ENCODE measurements around the gene CSDE1.

CSDE1 gene

DNA sequence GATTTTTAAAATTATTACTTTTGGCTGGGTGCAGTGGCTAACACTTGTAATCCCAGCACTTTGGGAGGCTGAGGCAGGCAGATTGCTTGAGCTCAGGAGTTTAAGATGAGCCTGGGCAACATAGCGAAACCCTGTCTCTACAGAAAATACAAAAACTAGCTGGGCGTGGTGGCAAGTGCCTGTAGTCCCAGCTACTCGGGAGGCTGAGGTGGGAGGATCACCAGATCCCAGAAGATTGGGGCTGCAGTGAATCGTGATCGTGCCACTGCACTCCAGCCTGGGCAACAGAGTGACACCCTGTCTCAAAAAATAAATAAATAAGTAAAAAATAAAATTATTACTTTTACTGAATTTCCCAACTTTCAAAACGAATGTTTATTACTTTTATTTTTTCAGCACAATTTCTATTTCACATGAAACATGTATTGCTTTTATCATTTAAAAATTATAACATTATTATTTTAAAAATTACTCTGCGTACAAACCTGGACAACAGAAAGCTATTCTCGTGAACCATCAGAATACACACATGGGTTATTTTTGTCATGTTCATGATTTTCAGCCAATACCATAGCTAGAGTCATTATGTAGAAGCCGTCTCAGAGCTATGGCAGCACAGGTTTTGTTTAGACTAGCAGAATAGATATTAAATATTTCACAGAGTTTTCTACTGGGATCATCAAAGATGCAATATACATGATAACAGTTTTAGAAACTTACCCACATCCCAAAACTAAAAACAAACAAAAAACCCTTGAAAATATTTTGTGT is 63.1 kb downstream of the CSDE1 start:
- FAIRE-seq: no peak
- no peak for DNase-seq (ENCODE audit: insufficient read length)
- TF ChIP-seq POLR2AphosphoS5 (IDR thresholded peaks at IDR 0.05; ENCODE audit: low read depth, low read length): no peak
- no peak for TF ChIP-seq POLR2A (IDR thresholded peaks at IDR 0.05; ENCODE audit: low read depth, low read length)
- TF ChIP-seq TAF1 (IDR thresholded peaks at IDR 0.05; ENCODE audit: borderline replicate concordance, low read depth, low read length): no peak

- FAIRE-seq (no peak), DNase-seq (ENCODE audit: insufficient read length) (no peak)
- TF ChIP-seq POLR2AphosphoS5 (IDR thresholded peaks at IDR 0.05; ENCODE audit: low read depth, low read length): no peak
- no peak for TF ChIP-seq TAF1 (IDR thresholded peaks at IDR 0.05; ENCODE audit: borderline replicate concordance, low read depth, low read length)
- TF ChIP-seq POLR2A (IDR thresholded peaks at IDR 0.05; ENCODE audit: low read depth, low read length): no peak
Observed at GRCh38 chr1:114692947-114693346, 64.8 kb downstream of the CSDE1 start.

DNA sequence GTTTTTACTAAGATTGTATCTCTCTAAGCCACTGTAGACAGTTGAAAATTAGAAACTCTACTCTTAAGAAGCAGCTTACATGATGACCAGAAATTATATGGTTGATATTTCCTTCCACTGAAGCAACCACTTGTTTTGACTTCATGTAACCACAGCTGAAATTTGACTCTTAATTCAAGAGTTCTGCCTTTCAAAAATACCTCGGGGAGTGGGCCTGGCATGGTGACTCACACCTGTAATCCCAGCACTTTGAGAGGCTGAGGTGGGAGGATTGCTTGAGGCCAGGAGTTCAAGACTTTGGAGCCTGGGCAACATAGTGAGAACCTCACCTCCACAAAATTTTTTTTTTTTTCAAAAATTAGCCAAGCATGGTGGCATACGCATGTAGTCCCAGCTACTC is 66.7 kb downstream of the CSDE1 start:
- FAIRE-seq (no peak), DNase-seq (ENCODE audit: insufficient read length) (no peak)
- no peak for TF ChIP-seq POLR2A (IDR thresholded peaks at IDR 0.05; ENCODE audit: low read depth, low read length)
- TF ChIP-seq POLR2AphosphoS5 (IDR thresholded peaks at IDR 0.05; ENCODE audit: low read depth, low read length): no peak
- no peak for TF ChIP-seq TAF1 (IDR thresholded peaks at IDR 0.05; ENCODE audit: borderline replicate concordance, low read depth, low read length)

- DNase-seq (ENCODE audit: insufficient read length) (no peak), FAIRE-seq (no peak)
- TF ChIP-seq POLR2A (IDR thresholded peaks at IDR 0.05; ENCODE audit: low read depth, low read length) (no peak), TAF1 (IDR thresholded peaks at IDR 0.05; ENCODE audit: borderline replicate concordance, low read depth, low read length) (no peak), POLR2AphosphoS5 (IDR thresholded peaks at IDR 0.05; ENCODE audit: low read depth, low read length) (no peak)
Observed at GRCh38 chr1:114690148-114690547, 67.6 kb downstream of the CSDE1 start.

- FAIRE-seq: no peak
- DNase-seq (ENCODE audit: insufficient read length): no peak
- TF ChIP-seq TAF1 (IDR thresholded peaks at IDR 0.05; ENCODE audit: borderline replicate concordance, low read depth, low read length) (no peak), POLR2AphosphoS5 (IDR thresholded peaks at IDR 0.05; ENCODE audit: low read depth, low read length) (no peak), POLR2A (IDR thresholded peaks at IDR 0.05; ENCODE audit: low read depth, low read length) (no peak)
Observed at GRCh38 chr1:114688526-114688925, 69.3 kb downstream of the CSDE1 start.

GRCh38 chr1:114685851-114686250 is 71.9 kb downstream of the CSDE1 start:
- no peak for TF ChIP-seq POLR2A (IDR thresholded peaks at IDR 0.05; ENCODE audit: low read depth, low read length)
- no peak for TF ChIP-seq POLR2AphosphoS5 (IDR thresholded peaks at IDR 0.05; ENCODE audit: low read depth, low read length)
- TF ChIP-seq TAF1 (IDR thresholded peaks at IDR 0.05; ENCODE audit: borderline replicate concordance, low read depth, low read length): no peak
- FAIRE-seq: no peak
- DNase-seq (ENCODE audit: insufficient read length): no peak

DNA sequence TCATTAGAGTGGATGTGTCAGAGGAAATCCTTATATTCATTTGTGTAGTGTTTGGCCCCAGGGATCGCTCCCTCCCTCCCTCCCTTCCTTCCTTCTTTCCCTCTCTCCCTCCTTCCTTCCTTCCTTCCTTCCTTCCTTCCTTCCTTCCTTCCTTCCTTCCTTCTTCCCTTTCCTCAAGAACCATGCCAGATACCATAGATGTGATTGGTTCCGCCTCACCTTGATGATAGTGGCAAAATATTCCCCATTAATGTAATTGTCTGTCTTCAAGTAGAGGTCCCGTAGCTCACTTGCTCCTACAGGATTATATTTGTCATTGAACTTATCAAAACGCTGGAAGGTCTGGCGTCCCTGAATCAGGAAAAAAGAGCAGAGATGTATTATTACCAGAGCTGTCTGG is 80.1 kb downstream of the CSDE1 start:
- FAIRE-seq (no peak), DNase-seq (ENCODE audit: insufficient read length) (no peak)
- TF ChIP-seq TAF1 (IDR thresholded peaks at IDR 0.05; ENCODE audit: borderline replicate concordance, low read depth, low read length) (no peak), POLR2AphosphoS5 (IDR thresholded peaks at IDR 0.05; ENCODE audit: low read depth, low read length) (no peak), POLR2A (IDR thresholded peaks at IDR 0.05; ENCODE audit: low read depth, low read length) (no peak)

DNA sequence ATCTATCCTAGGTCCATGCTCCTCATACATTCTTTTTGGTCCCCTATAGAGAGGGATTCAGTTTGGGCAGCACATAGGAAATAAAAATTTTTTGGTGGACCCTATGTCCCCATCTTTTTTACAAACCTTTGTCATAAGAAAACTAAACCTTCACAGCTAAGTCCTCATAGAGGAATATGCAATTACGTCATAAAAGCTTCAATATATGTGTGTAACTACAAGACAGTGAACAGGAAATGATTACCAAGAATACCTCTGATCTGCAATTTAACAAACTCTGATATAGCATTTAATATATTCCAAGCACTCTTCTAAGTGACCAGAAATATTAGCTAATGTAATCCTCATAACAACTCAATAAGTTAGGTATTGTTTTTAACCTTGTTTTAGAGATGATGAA is 81.7 kb downstream of the CSDE1 start:
- TF ChIP-seq POLR2A (IDR thresholded peaks at IDR 0.05; ENCODE audit: low read depth, low read length): no peak
- no peak for TF ChIP-seq TAF1 (IDR thresholded peaks at IDR 0.05; ENCODE audit: borderline replicate concordance, low read depth, low read length)
- TF ChIP-seq POLR2AphosphoS5 (IDR thresholded peaks at IDR 0.05; ENCODE audit: low read depth, low read length): no peak
- DNase-seq (ENCODE audit: insufficient read length): no peak
- no peak for FAIRE-seq

- DNase-seq (ENCODE audit: insufficient read length) (no peak), FAIRE-seq (no peak)
- no peak for TF ChIP-seq POLR2A (IDR thresholded peaks at IDR 0.05; ENCODE audit: low read depth, low read length)
- no peak for TF ChIP-seq POLR2AphosphoS5 (IDR thresholded peaks at IDR 0.05; ENCODE audit: low read depth, low read length)
- TF ChIP-seq TAF1 (IDR thresholded peaks at IDR 0.05; ENCODE audit: borderline replicate concordance, low read depth, low read length): no peak
Observed at GRCh38 chr1:114671939-114672275, 85.9 kb downstream of the CSDE1 start.

GRCh38 chr1:114671011-114671938 is 86.5 kb downstream of the CSDE1 start:
- FAIRE-seq (no peak), DNase-seq (ENCODE audit: insufficient read length) (no peak)
- TF ChIP-seq POLR2A (IDR thresholded peaks at IDR 0.05; ENCODE audit: low read depth, low read length) (no peak), TAF1 (IDR thresholded peaks at IDR 0.05; ENCODE audit: borderline replicate concordance, low read depth, low read length) (no peak), POLR2AphosphoS5 (IDR thresholded peaks at IDR 0.05; ENCODE audit: low read depth, low read length) (no peak)

GRCh38 chr1:114670083-114671010 is 87.4 kb downstream of the CSDE1 start:
- DNase-seq (ENCODE audit: insufficient read length) (peak; percentile 85), FAIRE-seq (peak; percentile 97)
- TF ChIP-seq POLR2AphosphoS5 (IDR thresholded peaks at IDR 0.05; ENCODE audit: low read depth, low read length) (no peak), TAF1 (IDR thresholded peaks at IDR 0.05; ENCODE audit: borderline replicate concordance, low read depth, low read length) (no peak), POLR2A (IDR thresholded peaks at IDR 0.05; ENCODE audit: low read depth, low read length) (peak; percentile 34; the same call in 1 of the 2 replicates)
